ENCODE data around the gene PSMA7.

PSMA7 gene

DNA sequence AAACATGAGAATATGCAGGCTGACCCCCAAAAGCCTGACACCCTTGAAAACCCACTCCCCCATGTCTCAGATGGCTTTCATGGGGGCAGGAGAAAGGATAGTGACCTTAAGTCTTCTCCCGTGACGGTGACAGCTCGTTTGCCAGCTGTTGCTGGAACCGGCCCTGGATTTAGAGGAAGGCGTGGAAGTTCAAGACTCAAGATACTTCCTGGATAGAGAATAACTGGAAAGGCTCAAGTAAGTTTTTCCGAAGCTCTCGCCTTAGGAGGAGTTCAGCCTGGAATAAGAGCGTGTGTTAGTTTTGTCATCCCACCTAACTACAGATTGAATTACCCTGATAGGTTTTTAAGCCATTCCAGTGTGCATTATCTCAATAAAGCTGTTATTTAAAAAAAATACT is 28.1 kb upstream of the PSMA7 start:
- no peak for DNase-seq (ENCODE audit: low spot score)

DNA sequence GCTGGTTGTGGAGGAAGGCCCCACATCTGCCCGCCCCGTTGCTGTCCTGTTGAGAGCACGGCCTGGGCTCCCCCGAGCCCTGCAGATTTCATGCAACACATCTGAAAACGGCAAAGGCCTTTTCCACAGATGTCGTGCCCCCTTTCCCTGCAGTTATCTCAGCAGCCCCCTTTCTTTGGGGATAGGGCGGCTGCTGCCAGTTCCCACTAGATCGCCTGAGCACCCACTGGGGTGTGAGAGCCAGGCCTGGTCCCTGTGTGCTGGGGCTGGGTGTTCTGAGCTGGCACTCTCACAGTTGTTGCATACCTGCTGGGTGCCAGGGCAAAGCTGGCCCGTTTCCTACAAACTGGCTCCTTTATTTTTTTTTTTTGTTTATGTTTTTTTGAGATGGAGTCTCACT is 27.3 kb upstream of the PSMA7 start:
- no peak for DNase-seq (ENCODE audit: low spot score)

GRCh38 chr20:62168890-62169435 is 25.8 kb upstream of the PSMA7 start:
- DNase-seq (ENCODE audit: low spot score) = no peak

GRCh38 chr20:62168061-62168460 is 24.9 kb upstream of the PSMA7 start:
- DNase-seq (ENCODE audit: low spot score) = no peak

DNA sequence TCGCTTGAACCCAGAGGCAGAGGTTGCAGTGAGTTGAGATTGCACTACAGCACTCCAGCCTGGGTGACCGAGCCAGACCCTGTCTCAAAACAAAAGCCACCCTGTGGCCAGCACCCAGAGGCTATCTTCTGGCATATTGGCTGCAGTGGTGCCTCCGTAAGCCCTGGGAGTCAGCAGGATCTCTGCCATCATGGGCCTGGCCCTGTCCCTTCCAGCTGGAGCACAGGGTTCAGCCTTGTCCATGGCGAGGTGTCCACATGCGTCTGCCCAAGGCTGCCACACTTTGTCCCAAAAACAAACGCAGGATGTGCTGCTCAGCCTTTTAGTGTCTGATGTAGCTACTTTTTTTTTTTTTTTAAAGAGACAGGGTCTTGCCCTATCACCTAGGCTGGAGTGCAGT is 24.3 kb upstream of the PSMA7 start:
- DNase-seq (ENCODE audit: low spot score) = no peak

DNA sequence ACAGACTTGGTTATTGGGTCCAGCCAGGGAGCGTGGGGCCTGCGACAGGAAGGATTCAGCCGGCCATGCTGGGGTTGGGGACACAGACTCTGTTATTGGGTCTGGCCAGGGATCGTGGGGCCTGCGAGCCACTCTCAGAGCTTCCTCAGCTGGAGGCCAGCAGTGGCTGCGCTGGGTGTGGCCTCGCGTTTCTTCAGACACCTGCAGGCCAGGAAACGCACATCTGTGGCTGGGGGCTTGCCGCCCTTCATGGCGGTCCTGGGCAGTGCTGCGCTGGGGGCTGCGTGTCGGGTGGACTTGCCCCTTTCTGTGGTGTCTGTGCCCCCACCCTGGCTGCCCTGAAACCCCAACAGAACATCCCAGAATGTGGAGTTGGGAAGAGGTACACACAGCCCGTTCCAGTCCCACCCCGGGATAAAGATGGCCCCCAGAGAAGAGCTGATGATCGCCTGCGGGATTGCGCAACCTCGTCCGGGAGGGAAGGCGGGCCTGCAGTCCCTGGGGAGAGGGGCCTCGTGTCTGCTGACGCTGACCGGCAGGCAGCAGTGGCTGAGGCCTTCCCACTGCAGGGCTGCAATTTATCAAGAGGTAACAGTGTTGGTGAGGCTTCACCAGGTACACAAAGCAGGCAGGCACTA is 22.7 kb upstream of the PSMA7 start:
- DNase-seq (ENCODE audit: low spot score) = no peak

- no peak for DNase-seq (ENCODE audit: low spot score)
Observed at GRCh38 chr20:62164879-62165761, 21.9 kb upstream of the PSMA7 start.

GRCh38 chr20:62163986-62164762 is 21.0 kb upstream of the PSMA7 start:
- DNase-seq (ENCODE audit: low spot score) = no peak

DNA sequence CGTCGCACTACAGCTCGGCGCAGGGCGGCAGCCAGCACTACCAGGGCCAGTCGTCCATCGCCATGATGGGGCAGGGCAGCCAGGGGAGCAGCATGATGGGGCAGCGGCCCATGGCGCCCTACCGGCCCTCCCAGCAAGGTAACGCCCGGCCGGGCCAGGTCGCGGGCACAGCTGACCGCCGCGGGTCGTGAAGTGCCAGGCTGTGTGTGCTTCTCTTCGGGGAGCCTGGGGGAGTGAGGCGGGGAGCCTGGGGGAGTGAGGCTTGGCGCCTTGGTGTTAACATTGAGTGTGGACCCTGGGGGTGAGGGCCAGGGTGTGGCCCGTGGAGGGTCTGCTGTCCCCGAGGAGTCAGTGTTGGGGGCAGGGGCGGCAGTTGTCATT is 20.3 kb upstream of the PSMA7 start:
- DNase-seq (ENCODE audit: low spot score) = no peak

GRCh38 chr20:62162765-62163484 is 19.7 kb upstream of the PSMA7 start:
- no peak for DNase-seq (ENCODE audit: low spot score)

DNA sequence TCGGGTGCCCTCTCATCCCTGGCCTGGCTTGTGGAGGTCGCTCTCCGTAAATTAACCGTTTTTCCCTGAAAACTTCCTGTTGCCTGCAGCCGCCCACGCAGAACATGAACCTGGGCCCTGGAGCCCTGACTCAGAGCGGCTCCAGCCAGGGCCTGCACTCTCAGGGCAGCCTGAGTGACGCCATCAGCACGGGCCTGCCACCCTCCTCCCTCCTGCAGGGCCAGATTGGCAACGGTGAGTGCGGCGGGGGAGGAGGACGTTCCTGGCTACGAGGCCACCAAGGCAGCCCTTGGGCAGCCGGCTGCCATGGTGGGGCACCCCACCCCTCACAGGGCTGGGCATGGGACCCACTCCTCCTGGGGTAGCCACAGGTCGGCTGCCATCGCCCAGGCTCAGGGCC is 18.2 kb upstream of the PSMA7 start:
- no peak for DNase-seq (ENCODE audit: low spot score)

DNA sequence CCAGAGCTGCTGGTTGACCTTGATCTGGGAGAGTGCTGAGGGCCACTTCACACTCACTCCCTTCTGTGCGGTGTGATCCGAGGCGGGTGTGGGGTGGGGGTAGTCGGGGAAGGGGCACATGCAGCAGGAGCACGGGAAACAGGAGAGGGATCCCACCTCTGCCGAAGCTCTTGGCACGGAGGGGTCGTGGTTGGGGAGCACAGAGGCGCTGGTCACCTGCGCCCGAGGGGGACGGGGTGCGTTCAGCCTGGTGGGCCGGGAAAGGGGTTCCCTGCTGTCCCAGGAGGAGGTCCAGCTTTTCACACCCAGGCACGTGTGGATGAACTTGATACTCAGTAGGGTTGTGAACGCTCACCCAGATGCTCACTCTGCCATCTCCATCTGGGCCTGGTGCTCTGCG is 17.7 kb upstream of the PSMA7 start:
- DNase-seq (ENCODE audit: low spot score) = no peak

DNA sequence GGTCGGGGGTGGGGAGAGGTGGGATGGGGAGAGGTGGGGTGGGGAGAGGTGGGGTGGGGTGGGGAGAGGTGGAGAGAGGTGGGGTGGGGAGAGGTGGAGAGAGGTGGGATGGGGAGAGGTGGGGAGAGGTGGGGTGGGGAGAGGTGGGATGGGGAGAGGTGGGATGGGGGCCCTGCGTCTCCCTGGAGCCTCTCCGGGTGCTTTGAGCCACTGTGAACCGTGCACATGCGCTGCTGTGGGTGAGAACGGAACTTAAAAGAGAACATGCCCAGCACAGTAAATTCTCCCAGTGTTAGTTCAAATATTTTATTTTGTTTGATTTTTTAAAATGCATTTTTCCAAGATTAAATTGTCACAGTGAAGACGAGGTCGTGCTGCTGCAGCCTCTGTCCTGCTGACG is 17.1 kb upstream of the PSMA7 start:
- DNase-seq (ENCODE audit: low spot score) = no peak

GRCh38 chr20:62159839-62160238 is 16.6 kb upstream of the PSMA7 start:
- peak; percentile 87 for DNase-seq (ENCODE audit: low spot score)

- no peak for DNase-seq (ENCODE audit: low spot score)
Observed at GRCh38 chr20:62159052-62159451, 15.9 kb upstream of the PSMA7 start.

DNA sequence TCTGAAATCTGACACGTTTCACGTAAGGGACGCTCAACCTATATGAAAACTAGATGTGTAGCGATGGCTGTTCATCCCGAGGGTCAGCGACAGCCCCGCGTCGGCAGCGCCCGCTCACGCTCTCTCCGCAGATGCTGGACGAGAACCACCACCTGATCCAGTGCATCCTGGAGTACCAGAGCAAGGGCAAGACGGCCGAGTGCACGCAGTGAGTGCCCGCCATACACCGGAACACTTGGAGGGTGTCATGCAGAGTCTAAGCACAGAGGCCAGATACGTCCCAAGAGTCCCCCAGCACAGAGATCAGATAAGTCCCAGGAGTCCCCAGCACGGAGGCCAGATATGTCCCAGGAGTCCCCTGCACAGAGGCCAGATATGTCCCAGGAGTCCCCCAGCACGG is 15.3 kb upstream of the PSMA7 start:
- DNase-seq (ENCODE audit: low spot score) = no peak

DNA sequence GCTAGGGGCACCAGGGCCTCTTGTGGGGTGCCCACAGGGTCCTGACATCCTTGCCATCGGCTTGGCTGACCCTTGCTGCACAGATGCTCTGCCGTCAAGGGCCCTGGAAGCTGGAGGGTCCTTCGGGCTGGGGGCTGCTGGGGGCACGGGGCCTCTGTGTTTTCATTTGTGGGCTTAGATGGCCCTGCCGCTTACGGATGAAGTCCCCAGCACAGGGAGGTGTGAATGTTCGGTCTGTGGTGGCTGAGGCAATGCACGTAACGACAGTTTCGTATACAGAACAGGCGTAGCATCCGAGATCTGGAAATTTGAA is 14.8 kb upstream of the PSMA7 start:
- DNase-seq (ENCODE audit: low spot score) = no peak

GRCh38 chr20:62157387-62158087 is 14.3 kb upstream of the PSMA7 start:
- DNase-seq (ENCODE audit: low spot score) = no peak

DNA sequence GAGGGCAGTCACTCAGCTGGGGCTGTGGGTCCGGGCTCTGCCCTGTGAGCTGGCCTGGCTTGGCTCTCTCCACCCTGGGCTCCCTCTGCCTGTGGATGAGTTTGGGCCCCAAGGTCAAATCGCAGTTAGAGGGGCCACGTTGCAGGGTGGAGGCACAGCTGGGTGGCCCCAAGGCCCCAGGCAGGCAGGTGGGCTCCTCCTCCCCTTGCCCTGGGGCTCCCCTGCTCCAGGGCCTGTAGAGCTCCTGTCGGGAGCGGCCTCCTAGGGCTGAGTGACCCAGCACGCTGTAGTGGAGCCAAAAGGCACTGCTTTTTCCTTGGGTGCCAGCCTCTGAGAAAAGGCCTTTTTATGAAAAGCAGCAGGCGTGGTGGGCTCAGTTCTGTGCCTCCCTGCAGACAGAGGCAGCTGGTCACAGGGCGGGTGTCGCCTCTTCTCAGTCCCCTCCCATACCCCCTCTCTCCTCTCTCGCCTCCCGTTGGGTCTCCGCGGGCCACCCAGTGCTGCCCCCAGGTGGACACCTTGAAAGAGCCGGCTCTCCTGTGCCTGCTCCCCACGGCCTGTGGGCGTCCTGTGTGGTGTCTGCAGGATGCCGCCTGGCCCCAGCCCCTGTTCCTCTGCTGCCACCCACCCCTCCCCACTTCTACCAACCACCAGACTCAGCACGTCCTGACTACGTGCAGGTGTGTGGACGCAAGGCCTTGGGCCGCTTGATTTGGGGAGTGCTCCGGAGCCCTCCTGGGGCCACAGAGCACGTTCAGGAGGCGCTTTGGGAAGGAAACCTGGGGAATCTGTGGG is 13.6 kb upstream of the PSMA7 start:
- DNase-seq (ENCODE audit: low spot score) = peak; percentile 65

DNA sequence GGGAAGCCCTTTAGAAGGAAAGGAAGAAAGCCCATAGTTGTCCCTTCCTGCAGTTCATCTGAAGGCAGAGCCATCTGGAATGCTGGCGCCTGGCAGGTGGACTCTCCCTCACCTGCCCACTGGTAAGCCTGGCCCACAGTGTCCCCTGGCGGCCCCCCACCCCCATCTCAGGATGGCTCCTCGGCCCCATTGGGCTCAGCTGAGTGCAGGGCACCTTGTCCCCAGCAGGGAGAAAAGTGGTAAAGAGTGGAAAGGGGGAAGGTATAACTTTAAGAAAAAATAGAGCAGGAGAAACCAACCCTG is 13.0 kb upstream of the PSMA7 start:
- DNase-seq (ENCODE audit: low spot score) = no peak

Measured in activated CD4-positive, alpha-beta T cell treated with anti-CD3 and anti-CD28 coated beads, Interleukin-2, Interleukin-4, amounts not matched to agents 100 ng/mL and 50 ng/mL, durations not matched to agents 16 hours and 8 hours (primary cell).